Measurements from ENCODE around the gene LMX1A.

GRCh38 chr1:165312591-165312990 lies 43.9 kb downstream of the LMX1A start:
- TF ChIP-seq PRPF4 (IDR thresholded peaks at IDR 0.05; ENCODE audit: insufficient read depth, low read depth, low read length, poor library complexity, severe bottlenecking) (no peak), THAP7 (CRISPR knock-in tag; IDR thresholded peaks at IDR 0.05) (no peak), POLR2A (conservative IDR thresholded peaks at IDR 0.05) (no peak), ETS2 (tag; IDR thresholded peaks at IDR 0.05; ENCODE audit: borderline replicate concordance, poor library complexity, severe bottlenecking) (no peak), MAFK (IDR thresholded peaks at IDR 0.05; ENCODE audit: low read length) (no peak), RBM22 (IDR thresholded peaks at IDR 0.05; ENCODE audit: low read depth, low read length, poor library complexity, severe bottlenecking) (no peak), STAT5B (CRISPR knock-in tag; IDR thresholded peaks at IDR 0.05) (no peak), MAX (CRISPR knock-in tag; IDR thresholded peaks at IDR 0.05) (no peak), CREM (IDR thresholded peaks at IDR 0.05; ENCODE audit: low read depth) (no peak), SMARCE1 (IDR thresholded peaks at IDR 0.05) (no peak), PKNOX1 (IDR thresholded peaks at IDR 0.05) (no peak), IRF9 (tag; IDR thresholded peaks at IDR 0.05) (no peak)
